ENCODE measurements around the gene IDH2.

IDH2 gene

GRCh38 chr15:90044916-90045371 is 57.3 kb downstream of the IDH2 start:
- DNase-seq (ENCODE audit: low read depth in 4 of 4, low spot score in 1 of 4): no peak

GRCh38 chr15:90044191-90044590 is 58.1 kb downstream of the IDH2 start:
- no peak for DNase-seq (ENCODE audit: low read depth in 4 of 4, low spot score in 1 of 4)

- no peak for DNase-seq (ENCODE audit: low read depth in 4 of 4, low spot score in 1 of 4)
Observed at GRCh38 chr15:90043530-90044010, 58.7 kb downstream of the IDH2 start.

GRCh38 chr15:90042766-90043529 is 59.3 kb downstream of the IDH2 start:
- DNase-seq (ENCODE audit: low read depth in 4 of 4, low spot score in 1 of 4): no peak

- no peak for DNase-seq (ENCODE audit: low read depth in 4 of 4, low spot score in 1 of 4)
Observed at GRCh38 chr15:90042356-90042755, 59.9 kb downstream of the IDH2 start.

- DNase-seq (ENCODE audit: low read depth in 4 of 4, low spot score in 1 of 4): no peak
Observed at GRCh38 chr15:90040618-90041017, 61.6 kb downstream of the IDH2 start.

- no peak for DNase-seq (ENCODE audit: low read depth in 4 of 4, low spot score in 1 of 4)
Observed at GRCh38 chr15:90039996-90040395, 62.3 kb downstream of the IDH2 start.

GRCh38 chr15:90038632-90039095 is 63.6 kb downstream of the IDH2 start:
- no peak for DNase-seq (ENCODE audit: low read depth in 4 of 4, low spot score in 1 of 4)

- peak in 1 of 4 experiments; percentile 49 for DNase-seq (ENCODE audit: low read depth in 4 of 4, low spot score in 1 of 4)
Observed at GRCh38 chr15:90037961-90038631, 64.2 kb downstream of the IDH2 start.

- no peak for DNase-seq (ENCODE audit: low read depth in 4 of 4, low spot score in 1 of 4)
Observed at GRCh38 chr15:90037511-90037860, 64.8 kb downstream of the IDH2 start.

- DNase-seq (ENCODE audit: low read depth in 4 of 4, low spot score in 1 of 4): no peak
Observed at GRCh38 chr15:90036806-90037510, 65.3 kb downstream of the IDH2 start.

- DNase-seq (ENCODE audit: low read depth in 4 of 4, low spot score in 1 of 4): no peak
Observed at GRCh38 chr15:90036343-90036742, 65.9 kb downstream of the IDH2 start.

GRCh38 chr15:90035840-90036230 is 66.4 kb downstream of the IDH2 start:
- DNase-seq (ENCODE audit: low read depth in 4 of 4, low spot score in 1 of 4): no peak

GRCh38 chr15:90035095-90035839 is 67.0 kb downstream of the IDH2 start:
- DNase-seq (ENCODE audit: low read depth in 4 of 4, low spot score in 1 of 4): no peak

GRCh38 chr15:90033448-90033847 is 68.8 kb downstream of the IDH2 start:
- DNase-seq (ENCODE audit: low read depth in 4 of 4, low spot score in 1 of 4): no peak

Data from stimulated activated CD4-positive, alpha-beta T cell treated with anti-CD3 and anti-CD28 coated beads, Interleukin-1b, Interleukin-23, amount 100 ng/mL, for 24 hours (primary cell).